ENCODE measurements around the gene RAET1L. TPM values are rescaled to one million over a fixed set of nuclear protein-coding genes. Genes with fewer than 3 reads are reported as not detected.

The RAET1L gene
- total and polyA plus RNA-seq, 2 donors (not counting 1 experiment from before 2014, with no cell fraction given), result not detected

- TF ChIP-seq EZH2 (IDR thresholded peaks at IDR 0.05; ENCODE audit: low read length, missing control alignments), result peak; percentile 38
- no peak for TF ChIP-seq CTCF (conservative IDR thresholded peaks at IDR 0.05 in 1 of 2, IDR thresholded peaks at IDR 0.05 in 1 of 2; ENCODE audit: low read depth in 1 of 2, low read length in 2 of 2)
- Histone ChIP-seq H3K79me2 (ENCODE audit: control insufficient read depth, insufficient read depth, low read length) (no peaks in the 10 kb centered on the region), H4K20me1 (ENCODE audit: control insufficient read depth, extremely low read depth, insufficient read depth, low read length) (no peaks in the 10 kb centered on the region), H3K9me3 (ENCODE audit: control insufficient read depth, insufficient read depth, low read depth, low read length) (no peaks in the 10 kb centered on the region), H3K36me3 (ENCODE audit: control insufficient read depth, insufficient read depth, low read length) (no peaks in the 10 kb centered on the region), H2AFZ (ENCODE audit: low read length) (no peak overlapping the region), H3K9ac (ENCODE audit: insufficient read depth, low read length) (no peak overlapping the region), H3K4me2 (ENCODE audit: extremely low read depth, insufficient read depth, low read length) (no peak overlapping the region), H3K27me3 (ENCODE audit: control insufficient read depth, insufficient read depth, low read length) (peaks cover 34% of the 10 kb centered on the region), H3K4me3 (replicated peaks in 1 of 4; ENCODE audit: control extremely low read depth in 1 of 4, insufficient read depth in 1 of 4, low read depth in 3 of 4, low read length in 4 of 4) (no peak overlapping the region), H3K4me1 (ENCODE audit: control insufficient read depth, extremely low read depth, insufficient read depth, low read length) (no peaks in the 10 kb centered on the region), H3K27ac (ENCODE audit: insufficient read depth, low read length) (no peak overlapping the region)
- no peak for DNase-seq (ENCODE audit: low read depth in 2 of 2)
These were observed 42.2 kb downstream of the RAET1L start for GRCh38 chr6:149983145-149983544.

- peaks cover 21% of the 10 kb centered on the region for H3K27me3 ChIP-seq (ENCODE audit: control insufficient read depth, insufficient read depth, low read length)
- H3K9me3 ChIP-seq (ENCODE audit: control insufficient read depth, insufficient read depth, low read depth, low read length), result no peaks in the 10 kb centered on the region
- H3K27ac ChIP-seq (ENCODE audit: insufficient read depth, low read length), result no peak overlapping the region
- no peaks in the 10 kb centered on the region for H3K79me2 ChIP-seq (ENCODE audit: control insufficient read depth, insufficient read depth, low read length)
- H3K4me3 ChIP-seq (replicated peaks in 1 of 4; ENCODE audit: control extremely low read depth in 1 of 4, insufficient read depth in 1 of 4, low read depth in 3 of 4, low read length in 4 of 4), result no peak overlapping the region
- no peaks in the 10 kb centered on the region for H3K36me3 ChIP-seq (ENCODE audit: control insufficient read depth, insufficient read depth, low read length)
- no peak overlapping the region for H3K9ac ChIP-seq (ENCODE audit: insufficient read depth, low read length)
- no peak overlapping the region for H2AFZ ChIP-seq (ENCODE audit: low read length)
- TF ChIP-seq EZH2 (IDR thresholded peaks at IDR 0.05; ENCODE audit: low read length, missing control alignments), result no peak
- TF ChIP-seq CTCF (conservative IDR thresholded peaks at IDR 0.05 in 1 of 2, IDR thresholded peaks at IDR 0.05 in 1 of 2; ENCODE audit: low read depth in 1 of 2, low read length in 2 of 2), result no peak
- H4K20me1 ChIP-seq (ENCODE audit: control insufficient read depth, extremely low read depth, insufficient read depth, low read length), result no peaks in the 10 kb centered on the region
- no peak for DNase-seq (ENCODE audit: low read depth in 2 of 2)
- H3K4me2 ChIP-seq (ENCODE audit: extremely low read depth, insufficient read depth, low read length), result no peak overlapping the region
- H3K4me1 ChIP-seq (ENCODE audit: control insufficient read depth, extremely low read depth, insufficient read depth, low read length), result no peaks in the 10 kb centered on the region
These were observed 46.0 kb downstream of the RAET1L start for GRCh38 chr6:149979293-149979692.

DNA sequence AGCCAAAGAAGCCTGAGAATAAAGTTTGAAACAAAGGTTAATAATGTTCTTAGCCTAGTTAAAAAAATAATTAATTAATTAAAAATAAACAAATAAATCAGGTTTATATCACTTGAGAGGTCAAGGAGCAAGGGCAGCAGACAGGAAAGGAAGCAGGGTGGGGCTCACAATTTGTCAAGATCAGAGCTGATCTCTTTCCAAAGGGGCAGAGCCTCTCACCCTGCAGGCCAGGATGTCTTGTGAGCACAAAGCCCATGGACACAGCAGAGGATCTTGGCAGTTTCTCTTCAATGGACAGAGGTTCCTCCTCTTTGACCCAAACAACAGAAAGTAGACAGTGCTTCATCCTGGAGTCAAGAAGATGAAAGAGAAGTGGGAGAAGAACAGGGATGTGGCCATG is 46.7 kb downstream of the RAET1L start:
- H3K27me3 ChIP-seq (ENCODE audit: control insufficient read depth, insufficient read depth, low read length), result peaks cover 24% of the 10 kb centered on the region
- no peaks in the 10 kb centered on the region for H3K79me2 ChIP-seq (ENCODE audit: control insufficient read depth, insufficient read depth, low read length)
- H4K20me1 ChIP-seq (ENCODE audit: control insufficient read depth, extremely low read depth, insufficient read depth, low read length), result no peaks in the 10 kb centered on the region
- H3K27ac ChIP-seq (ENCODE audit: insufficient read depth, low read length), result no peak overlapping the region
- H3K4me1 ChIP-seq (ENCODE audit: control insufficient read depth, extremely low read depth, insufficient read depth, low read length), result no peaks in the 10 kb centered on the region
- no peak for TF ChIP-seq CTCF (conservative IDR thresholded peaks at IDR 0.05 in 1 of 2, IDR thresholded peaks at IDR 0.05 in 1 of 2; ENCODE audit: low read depth in 1 of 2, low read length in 2 of 2)
- TF ChIP-seq EZH2 (IDR thresholded peaks at IDR 0.05; ENCODE audit: low read length, missing control alignments), result no peak
- no peak for DNase-seq (ENCODE audit: low read depth in 2 of 2)
- no peak overlapping the region for H3K4me3 ChIP-seq (replicated peaks in 1 of 4; ENCODE audit: control extremely low read depth in 1 of 4, insufficient read depth in 1 of 4, low read depth in 3 of 4, low read length in 4 of 4)
- H2AFZ ChIP-seq (ENCODE audit: low read length), result no peak overlapping the region
- no peaks in the 10 kb centered on the region for H3K9me3 ChIP-seq (ENCODE audit: control insufficient read depth, insufficient read depth, low read depth, low read length)
- no peak overlapping the region for H3K4me2 ChIP-seq (ENCODE audit: extremely low read depth, insufficient read depth, low read length)
- H3K9ac ChIP-seq (ENCODE audit: insufficient read depth, low read length), result no peak overlapping the region
- no peaks in the 10 kb centered on the region for H3K36me3 ChIP-seq (ENCODE audit: control insufficient read depth, insufficient read depth, low read length)

Measured in fibroblast of lung (primary cell).